HepG2 (cell line): ENCODE results near the gene RASGRP2. TPM values are rescaled to one million over a fixed set of nuclear protein-coding genes. Genes with fewer than 3 reads are reported as not detected.

Experiments used
- FOSL2 ChIP-seq: sonication (generic); formaldehyde crosslinking; IDR thresholded peaks from 2 replicates; pipeline ENCODE4 v1.4.0; 2020; ENCODE audit warnings: missing genetic modification reagents
- HCFC1 ChIP-seq: fragments of 150-350 bp; IDR thresholded peaks from 2 replicates; pipeline ENCODE4 v1.6.1; 2014; ENCODE audit warnings: low read depth, low read length
- JUND ChIP-seq: sonication (generic); formaldehyde crosslinking; IDR thresholded peaks from 2 replicates; pipeline ENCODE4 v1.8.0; 2022; ENCODE audit warnings: mild to moderate bottlenecking, missing genetic modification reagents
- KDM5B ChIP-seq: sonication (generic); formaldehyde crosslinking; IDR thresholded peaks from 2 replicates; pipeline ENCODE4 v1.4.0; 2020; ENCODE audit warnings: missing genetic modification reagents, mild to moderate bottlenecking, borderline replicate concordance
- PITX1 ChIP-seq: sonication (generic); formaldehyde crosslinking; IDR thresholded peaks from 2 replicates; pipeline ENCODE4 v1.5.1; 2020; ENCODE audit warnings: mild to moderate bottlenecking, missing genetic modification reagents
- RXRA ChIP-seq: sonication (generic); formaldehyde crosslinking; IDR thresholded peaks from 2 replicates; pipeline ENCODE4 v1.5.1; 2020; ENCODE audit warnings: missing genetic modification reagents
- SKI ChIP-seq: fragments of 450-650 bp; IDR thresholded peaks from one replicate; pipeline ENCODE4 v1.6.1; 2018; ENCODE audit warnings: mild to moderate bottlenecking; ENCODE audit not compliant: partially characterized antibody
- STAG1 ChIP-seq: sonication (generic); formaldehyde crosslinking; IDR thresholded peaks from 2 replicates; pipeline ENCODE4 v1.4.0; 2020; ENCODE audit warnings: missing genetic modification reagents
- XRCC5 ChIP-seq: fragments of 200-400 bp; formaldehyde crosslinking; optimal IDR thresholded peaks from 2 replicates; pipeline ENCODE3; 2017; ENCODE audit warnings: mild to moderate bottlenecking, low read length
- ZNF317 ChIP-seq: sonication (generic); formaldehyde crosslinking; IDR thresholded peaks from 2 replicates; pipeline ENCODE4 v1.5.0; 2020; ENCODE audit warnings: mild to moderate bottlenecking, missing genetic modification reagents
- ZNF331 ChIP-seq: sonication (generic); formaldehyde crosslinking; IDR thresholded peaks from 2 replicates; pipeline ENCODE4 v1.4.0; 2020; ENCODE audit warnings: missing genetic modification reagents
- ZNF563 ChIP-seq: sonication (generic); formaldehyde crosslinking; IDR thresholded peaks from 2 replicates; pipeline ENCODE4 v1.8.0; 2022; ENCODE audit warnings: mild to moderate bottlenecking, moderate library complexity, missing genetic modification reagents
- ZNF7 ChIP-seq: IDR thresholded peaks from 2 replicates; pipeline ENCODE4 v1.6.1; 2016; ENCODE audit warnings: missing biosample characterization, missing genetic modification reagents
- ZNF761 ChIP-seq: sonication (generic); formaldehyde crosslinking; conservative IDR thresholded peaks from 2 replicates; pipeline ENCODE4 v1.4.0; 2020; ENCODE audit warnings: mild to moderate bottlenecking, missing genetic modification reagents
- ZNF776 ChIP-seq: sonication (generic); formaldehyde crosslinking; IDR thresholded peaks from 2 replicates; pipeline ENCODE4 v1.4.0; 2020; ENCODE audit warnings: mild to moderate bottlenecking, missing genetic modification reagents
- ZNF782 ChIP-seq: sonication (generic); formaldehyde crosslinking; IDR thresholded peaks from 2 replicates; pipeline ENCODE4 v1.4.0; 2020; ENCODE audit warnings: missing genetic modification reagents, mild to moderate bottlenecking, borderline replicate concordance
- polyA plus RNA-seq, 8 experiments: library from polyadenylated mRNA; depleted of rRNA in 3 of 8; stranded (reverse) in 7 of 8; unstranded in 1 of 8; fragments of >200 nt; fragmentation: Illumina TruSeq in 4 of 8; extraction: Trizol in 4 of 8; gene quantifications; 2 replicates each; pipeline versions ENCODE4 v1.2.1 to v1.2.3, GENCODE V29; 2011 to 2016; ENCODE audit warnings: low read depth in 4 of 8, missing spikeins in 1 of 8, mixed read lengths in 1 of 8; ENCODE audit not compliant: insufficient read depth in 1 of 8
- total RNA-seq, 5 experiments: library from RNA; depleted of rRNA; stranded (reverse); fragments of >200 nt; fragmentation: Illumina TruSeq; extraction: Trizol; gene quantifications; 2 replicates each; pipeline ENCODE4 v1.2.3, GENCODE V29; 2016; ENCODE audit warnings: low read depth in 1 of 5
- TF ChIP-seq, protein P1 (sequence below): sonication (generic); formaldehyde crosslinking; IDR thresholded peaks from 2 replicates; pipeline ENCODE4 v1.4.0; 2020; ENCODE audit warnings: missing genetic modification reagents
- TF ChIP-seq, protein P2 (sequence below): sonication (generic); formaldehyde crosslinking; IDR thresholded peaks from 2 replicates; pipeline ENCODE4 v1.5.0; 2020; ENCODE audit warnings: mild to moderate bottlenecking, missing genetic modification reagents, moderate library complexity
- TF ChIP-seq, protein P3 (sequence below): sonication (generic); formaldehyde crosslinking; IDR thresholded peaks from 2 replicates; pipeline ENCODE4 v1.4.0; 2020; ENCODE audit warnings: missing genetic modification reagents
- TF ChIP-seq, protein P4 (sequence below): sonication (generic); formaldehyde crosslinking; IDR thresholded peaks from 2 replicates; pipeline ENCODE4 v1.5.1; 2020; ENCODE audit warnings: mild to moderate bottlenecking, moderate library complexity, missing genetic modification reagents
- TF ChIP-seq, protein P5 (sequence below): sonication (generic); formaldehyde crosslinking; IDR thresholded peaks from 2 replicates; pipeline ENCODE4 v1.4.0; 2020; ENCODE audit warnings: missing genetic modification reagents

The RASGRP2 gene
- total and polyA plus RNA-seq, 2 of the 13 experiments (the other 11 are each of a cell fraction or from before 2014, with no cell fraction given) = 0.61 TPM; not detected in 1

DNA sequence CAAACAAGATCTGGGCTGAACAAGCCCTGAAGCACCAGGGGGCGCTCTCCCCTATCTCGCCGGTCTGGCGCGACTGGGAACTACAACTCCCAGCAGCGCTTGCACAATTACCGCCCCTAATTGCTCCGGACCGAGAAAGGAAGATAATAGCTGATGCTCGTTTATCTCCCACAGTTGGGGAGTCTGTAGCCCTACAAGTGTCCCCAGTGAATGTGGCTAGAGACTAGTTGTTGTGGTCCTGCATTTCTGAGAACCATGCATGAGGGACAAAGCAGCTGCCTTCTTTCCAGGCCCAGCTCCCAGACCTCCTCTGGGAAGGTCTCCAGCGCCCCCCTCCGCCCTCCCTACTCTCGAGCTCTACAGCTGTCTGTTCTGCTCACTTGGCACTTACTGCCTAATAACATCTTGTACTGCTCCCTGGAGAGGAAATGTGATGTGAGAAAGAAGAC is 55.4 kb downstream of the RASGRP2 start (continued):
- TF ChIP-seq, protein P1, sequence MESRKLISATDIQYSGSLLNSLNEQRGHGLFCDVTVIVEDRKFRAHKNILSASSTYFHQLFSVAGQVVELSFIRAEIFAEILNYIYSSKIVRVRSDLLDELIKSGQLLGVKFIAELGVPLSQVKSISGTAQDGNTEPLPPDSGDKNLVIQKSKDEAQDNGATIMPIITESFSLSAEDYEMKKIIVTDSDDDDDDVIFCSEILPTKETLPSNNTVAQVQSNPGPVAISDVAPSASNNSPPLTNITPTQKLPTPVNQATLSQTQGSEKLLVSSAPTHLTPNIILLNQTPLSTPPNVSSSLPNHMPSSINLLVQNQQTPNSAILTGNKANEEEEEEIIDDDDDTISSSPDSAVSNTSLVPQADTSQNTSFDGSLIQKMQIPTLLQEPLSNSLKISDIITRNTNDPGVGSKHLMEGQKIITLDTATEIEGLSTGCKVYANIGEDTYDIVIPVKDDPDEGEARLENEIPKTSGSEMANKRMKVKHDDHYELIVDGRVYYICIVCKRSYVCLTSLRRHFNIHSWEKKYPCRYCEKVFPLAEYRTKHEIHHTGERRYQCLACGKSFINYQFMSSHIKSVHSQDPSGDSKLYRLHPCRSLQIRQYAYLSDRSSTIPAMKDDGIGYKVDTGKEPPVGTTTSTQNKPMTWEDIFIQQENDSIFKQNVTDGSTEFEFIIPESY (CRISPR knock-in tag) = 0 out of 2 replicates have a peak, but pooled peaks have one; percentile 5
- peak; percentile 50; the same call in 1 of the 2 replicates for TF ChIP-seq ZNF563 (CRISPR knock-in tag)
- TF ChIP-seq, protein P2, sequence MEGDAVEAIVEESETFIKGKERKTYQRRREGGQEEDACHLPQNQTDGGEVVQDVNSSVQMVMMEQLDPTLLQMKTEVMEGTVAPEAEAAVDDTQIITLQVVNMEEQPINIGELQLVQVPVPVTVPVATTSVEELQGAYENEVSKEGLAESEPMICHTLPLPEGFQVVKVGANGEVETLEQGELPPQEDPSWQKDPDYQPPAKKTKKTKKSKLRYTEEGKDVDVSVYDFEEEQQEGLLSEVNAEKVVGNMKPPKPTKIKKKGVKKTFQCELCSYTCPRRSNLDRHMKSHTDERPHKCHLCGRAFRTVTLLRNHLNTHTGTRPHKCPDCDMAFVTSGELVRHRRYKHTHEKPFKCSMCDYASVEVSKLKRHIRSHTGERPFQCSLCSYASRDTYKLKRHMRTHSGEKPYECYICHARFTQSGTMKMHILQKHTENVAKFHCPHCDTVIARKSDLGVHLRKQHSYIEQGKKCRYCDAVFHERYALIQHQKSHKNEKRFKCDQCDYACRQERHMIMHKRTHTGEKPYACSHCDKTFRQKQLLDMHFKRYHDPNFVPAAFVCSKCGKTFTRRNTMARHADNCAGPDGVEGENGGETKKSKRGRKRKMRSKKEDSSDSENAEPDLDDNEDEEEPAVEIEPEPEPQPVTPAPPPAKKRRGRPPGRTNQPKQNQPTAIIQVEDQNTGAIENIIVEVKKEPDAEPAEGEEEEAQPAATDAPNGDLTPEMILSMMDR (CRISPR knock-in tag) = peak; percentile 92
- peak; percentile 56; the same call in 1 of the 2 replicates for TF ChIP-seq KDM5B (CRISPR knock-in tag)
- peak; percentile 71 for TF ChIP-seq ZNF317
- TF ChIP-seq, protein P3, sequence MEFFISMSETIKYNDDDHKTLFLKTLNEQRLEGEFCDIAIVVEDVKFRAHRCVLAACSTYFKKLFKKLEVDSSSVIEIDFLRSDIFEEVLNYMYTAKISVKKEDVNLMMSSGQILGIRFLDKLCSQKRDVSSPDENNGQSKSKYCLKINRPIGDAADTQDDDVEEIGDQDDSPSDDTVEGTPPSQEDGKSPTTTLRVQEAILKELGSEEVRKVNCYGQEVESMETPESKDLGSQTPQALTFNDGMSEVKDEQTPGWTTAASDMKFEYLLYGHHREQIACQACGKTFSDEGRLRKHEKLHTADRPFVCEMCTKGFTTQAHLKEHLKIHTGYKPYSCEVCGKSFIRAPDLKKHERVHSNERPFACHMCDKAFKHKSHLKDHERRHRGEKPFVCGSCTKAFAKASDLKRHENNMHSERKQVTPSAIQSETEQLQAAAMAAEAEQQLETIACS = no peak
- TF ChIP-seq, protein P4, sequence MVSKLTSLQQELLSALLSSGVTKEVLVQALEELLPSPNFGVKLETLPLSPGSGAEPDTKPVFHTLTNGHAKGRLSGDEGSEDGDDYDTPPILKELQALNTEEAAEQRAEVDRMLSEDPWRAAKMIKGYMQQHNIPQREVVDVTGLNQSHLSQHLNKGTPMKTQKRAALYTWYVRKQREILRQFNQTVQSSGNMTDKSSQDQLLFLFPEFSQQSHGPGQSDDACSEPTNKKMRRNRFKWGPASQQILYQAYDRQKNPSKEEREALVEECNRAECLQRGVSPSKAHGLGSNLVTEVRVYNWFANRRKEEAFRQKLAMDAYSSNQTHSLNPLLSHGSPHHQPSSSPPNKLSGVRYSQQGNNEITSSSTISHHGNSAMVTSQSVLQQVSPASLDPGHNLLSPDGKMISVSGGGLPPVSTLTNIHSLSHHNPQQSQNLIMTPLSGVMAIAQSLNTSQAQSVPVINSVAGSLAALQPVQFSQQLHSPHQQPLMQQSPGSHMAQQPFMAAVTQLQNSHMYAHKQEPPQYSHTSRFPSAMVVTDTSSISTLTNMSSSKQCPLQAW = 0 out of 2 replicates have a peak, but pooled peaks have one; percentile 44
- TF ChIP-seq ZNF7 (CRISPR knock-in tag) = no peak
- TF ChIP-seq STAG1 (CRISPR knock-in tag) = peak; percentile 61
- TF ChIP-seq RXRA (CRISPR knock-in tag) = peak; percentile 17; the same call in 1 of the 2 replicates
- TF ChIP-seq ZNF776 (CRISPR knock-in tag) = peak; percentile 60; the same call in 1 of the 2 replicates
- TF ChIP-seq, protein P5, sequence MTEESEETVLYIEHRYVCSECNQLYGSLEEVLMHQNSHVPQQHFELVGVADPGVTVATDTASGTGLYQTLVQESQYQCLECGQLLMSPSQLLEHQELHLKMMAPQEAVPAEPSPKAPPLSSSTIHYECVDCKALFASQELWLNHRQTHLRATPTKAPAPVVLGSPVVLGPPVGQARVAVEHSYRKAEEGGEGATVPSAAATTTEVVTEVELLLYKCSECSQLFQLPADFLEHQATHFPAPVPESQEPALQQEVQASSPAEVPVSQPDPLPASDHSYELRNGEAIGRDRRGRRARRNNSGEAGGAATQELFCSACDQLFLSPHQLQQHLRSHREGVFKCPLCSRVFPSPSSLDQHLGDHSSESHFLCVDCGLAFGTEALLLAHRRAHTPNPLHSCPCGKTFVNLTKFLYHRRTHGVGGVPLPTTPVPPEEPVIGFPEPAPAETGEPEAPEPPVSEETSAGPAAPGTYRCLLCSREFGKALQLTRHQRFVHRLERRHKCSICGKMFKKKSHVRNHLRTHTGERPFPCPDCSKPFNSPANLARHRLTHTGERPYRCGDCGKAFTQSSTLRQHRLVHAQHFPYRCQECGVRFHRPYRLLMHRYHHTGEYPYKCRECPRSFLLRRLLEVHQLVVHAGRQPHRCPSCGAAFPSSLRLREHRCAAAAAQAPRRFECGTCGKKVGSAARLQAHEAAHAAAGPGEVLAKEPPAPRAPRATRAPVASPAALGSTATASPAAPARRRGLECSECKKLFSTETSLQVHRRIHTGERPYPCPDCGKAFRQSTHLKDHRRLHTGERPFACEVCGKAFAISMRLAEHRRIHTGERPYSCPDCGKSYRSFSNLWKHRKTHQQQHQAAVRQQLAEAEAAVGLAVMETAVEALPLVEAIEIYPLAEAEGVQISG (CRISPR knock-in tag) = peak; percentile 82
- TF ChIP-seq SKI = peak; percentile 22
- TF ChIP-seq JUND (CRISPR knock-in tag) = peak; percentile 38; the same call in 1 of the 2 replicates
- TF ChIP-seq FOSL2 = peak; percentile 40; the same call in 1 of the 2 replicates
- TF ChIP-seq ZNF761 (CRISPR knock-in tag) = no peak
- TF ChIP-seq PITX1 = peak; percentile 31; the same call in 1 of the 2 replicates
- peak; percentile 85 for TF ChIP-seq XRCC5
- TF ChIP-seq ZNF782 = peak; percentile 41; the same call in 1 of the 2 replicates
- TF ChIP-seq HCFC1 = peak; percentile 84
- peak; percentile 43; the same call in 1 of the 2 replicates for TF ChIP-seq ZNF331 (CRISPR knock-in tag)
